ENCODE data around the gene TMEM221.

The TMEM221 gene

DNA sequence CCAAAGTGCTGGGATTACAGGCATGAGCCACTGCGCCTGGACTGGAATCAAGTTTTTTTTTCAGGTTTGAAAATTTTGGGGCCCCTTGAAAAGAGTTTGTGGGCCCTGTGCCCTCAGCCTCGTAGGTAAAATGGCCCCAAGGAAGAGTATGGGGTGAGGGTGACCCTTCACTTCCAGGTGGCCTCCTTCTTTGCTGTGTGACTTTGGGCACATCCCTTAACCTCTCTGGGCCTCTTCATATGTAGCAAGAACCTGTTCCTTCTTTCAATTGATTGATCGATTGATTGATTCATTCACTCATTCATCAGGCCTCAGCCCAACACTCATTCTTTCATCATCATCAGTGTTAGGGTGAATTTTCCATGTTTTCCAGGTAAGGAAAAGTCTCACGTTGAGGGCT lies 3.4 kb upstream of the TMEM221 start (continued):
- TF ChIP-seq, protein P1, sequence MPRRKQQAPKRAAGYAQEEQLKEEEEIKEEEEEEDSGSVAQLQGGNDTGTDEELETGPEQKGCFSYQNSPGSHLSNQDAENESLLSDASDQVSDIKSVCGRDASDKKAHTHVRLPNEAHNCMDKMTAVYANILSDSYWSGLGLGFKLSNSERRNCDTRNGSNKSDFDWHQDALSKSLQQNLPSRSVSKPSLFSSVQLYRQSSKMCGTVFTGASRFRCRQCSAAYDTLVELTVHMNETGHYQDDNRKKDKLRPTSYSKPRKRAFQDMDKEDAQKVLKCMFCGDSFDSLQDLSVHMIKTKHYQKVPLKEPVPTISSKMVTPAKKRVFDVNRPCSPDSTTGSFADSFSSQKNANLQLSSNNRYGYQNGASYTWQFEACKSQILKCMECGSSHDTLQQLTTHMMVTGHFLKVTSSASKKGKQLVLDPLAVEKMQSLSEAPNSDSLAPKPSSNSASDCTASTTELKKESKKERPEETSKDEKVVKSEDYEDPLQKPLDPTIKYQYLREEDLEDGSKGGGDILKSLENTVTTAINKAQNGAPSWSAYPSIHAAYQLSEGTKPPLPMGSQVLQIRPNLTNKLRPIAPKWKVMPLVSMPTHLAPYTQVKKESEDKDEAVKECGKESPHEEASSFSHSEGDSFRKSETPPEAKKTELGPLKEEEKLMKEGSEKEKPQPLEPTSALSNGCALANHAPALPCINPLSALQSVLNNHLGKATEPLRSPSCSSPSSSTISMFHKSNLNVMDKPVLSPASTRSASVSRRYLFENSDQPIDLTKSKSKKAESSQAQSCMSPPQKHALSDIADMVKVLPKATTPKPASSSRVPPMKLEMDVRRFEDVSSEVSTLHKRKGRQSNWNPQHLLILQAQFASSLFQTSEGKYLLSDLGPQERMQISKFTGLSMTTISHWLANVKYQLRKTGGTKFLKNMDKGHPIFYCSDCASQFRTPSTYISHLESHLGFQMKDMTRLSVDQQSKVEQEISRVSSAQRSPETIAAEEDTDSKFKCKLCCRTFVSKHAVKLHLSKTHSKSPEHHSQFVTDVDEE (CRISPR knock-in tag; IDR thresholded peaks at IDR 0.05): no peak
- no peak for TF ChIP-seq PPARA (CRISPR knock-in tag; IDR thresholded peaks at IDR 0.05; ENCODE audit: borderline replicate concordance)
- no peak for TF ChIP-seq SNAI2 (CRISPR knock-in tag; IDR thresholded peaks at IDR 0.05)
- TF ChIP-seq ARNTL (CRISPR knock-in tag; IDR thresholded peaks at IDR 0.05; ENCODE audit: borderline replicate concordance, low read depth): no peak

DNA sequence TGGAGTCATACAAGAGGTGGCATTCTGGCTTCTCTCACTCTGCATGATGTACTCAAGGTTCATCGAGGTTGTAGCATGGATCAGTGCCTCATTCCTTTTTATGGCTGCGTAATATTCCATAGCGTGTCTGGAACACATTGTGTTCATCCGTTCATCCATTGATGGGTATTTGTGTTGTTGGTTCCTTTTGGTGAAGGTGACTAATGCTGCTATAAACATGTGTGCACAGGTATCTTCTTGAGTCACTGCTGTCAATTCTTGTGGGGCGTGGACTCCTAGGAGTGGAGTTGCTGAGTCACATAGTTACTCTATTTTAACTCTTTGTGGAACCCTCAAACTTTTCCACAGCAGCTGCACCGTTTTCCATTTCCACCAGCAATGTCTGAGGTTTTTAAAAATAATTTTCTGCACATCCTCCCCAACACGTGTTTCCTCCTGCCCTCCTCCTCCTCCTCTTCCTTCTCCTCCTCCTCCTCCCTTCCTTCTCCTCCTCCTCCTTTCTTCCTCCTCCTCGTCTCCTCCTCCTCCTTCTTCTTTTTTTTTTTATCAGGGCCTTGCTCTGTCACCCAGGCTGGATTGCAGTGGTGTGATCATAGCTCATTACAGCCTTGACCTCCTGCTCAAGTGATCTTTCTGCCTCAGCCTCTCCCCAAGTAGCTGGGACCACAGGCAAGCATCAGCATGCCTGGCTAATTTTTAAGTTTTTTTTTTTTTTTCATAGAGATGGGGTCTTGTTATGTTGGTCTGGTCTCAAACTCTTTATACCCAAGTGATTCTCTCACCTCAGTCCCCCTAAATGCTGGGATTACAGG lies 2.0 kb upstream of the TMEM221 start:
- no peak for TF ChIP-seq GLIS3 (CRISPR knock-in tag; IDR thresholded peaks at IDR 0.05)
- no peak for ATAC-seq

GRCh38 chr19:17447704-17448130 lies 751 bp downstream of the TMEM221 start:
- peak; percentile 26 for ATAC-seq
- TF ChIP-seq PPARA (CRISPR knock-in tag; IDR thresholded peaks at IDR 0.05; ENCODE audit: borderline replicate concordance): no peak
- no peak for TF ChIP-seq ZFP3 (CRISPR knock-in tag; IDR thresholded peaks at IDR 0.05)
- TF ChIP-seq OSR1 (CRISPR knock-in tag; IDR thresholded peaks at IDR 0.05): no peak
- no peak for TF ChIP-seq ZC3H10 (CRISPR knock-in tag; IDR thresholded peaks at IDR 0.05)
- no peak for TF ChIP-seq TCF4 (CRISPR knock-in tag; IDR thresholded peaks at IDR 0.05; ENCODE audit: borderline replicate concordance)
- no peak for TF ChIP-seq CSDC2 (CRISPR knock-in tag; IDR thresholded peaks at IDR 0.05)
- no peak for TF ChIP-seq BACH2 (CRISPR knock-in tag; IDR thresholded peaks at IDR 0.05; ENCODE audit: borderline replicate concordance)
- TF ChIP-seq, protein P2, sequence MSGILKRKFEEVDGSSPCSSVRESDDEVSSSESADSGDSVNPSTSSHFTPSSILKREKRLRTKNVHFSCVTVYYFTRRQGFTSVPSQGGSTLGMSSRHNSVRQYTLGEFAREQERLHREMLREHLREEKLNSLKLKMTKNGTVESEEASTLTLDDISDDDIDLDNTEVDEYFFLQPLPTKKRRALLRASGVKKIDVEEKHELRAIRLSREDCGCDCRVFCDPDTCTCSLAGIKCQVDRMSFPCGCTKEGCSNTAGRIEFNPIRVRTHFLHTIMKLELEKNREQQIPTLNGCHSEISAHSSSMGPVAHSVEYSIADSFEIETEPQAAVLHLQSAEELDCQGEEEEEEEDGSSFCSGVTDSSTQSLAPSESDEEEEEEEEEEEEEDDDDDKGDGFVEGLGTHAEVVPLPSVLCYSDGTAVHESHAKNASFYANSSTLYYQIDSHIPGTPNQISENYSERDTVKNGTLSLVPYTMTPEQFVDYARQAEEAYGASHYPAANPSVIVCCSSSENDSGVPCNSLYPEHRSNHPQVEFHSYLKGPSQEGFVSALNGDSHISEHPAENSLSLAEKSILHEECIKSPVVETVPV (CRISPR knock-in tag; IDR thresholded peaks at IDR 0.05): no peak
- no peak for TF ChIP-seq ZNF70 (CRISPR knock-in tag; IDR thresholded peaks at IDR 0.05)
- TF ChIP-seq ARNTL (CRISPR knock-in tag; IDR thresholded peaks at IDR 0.05; ENCODE audit: borderline replicate concordance, low read depth): no peak
- TF ChIP-seq ZNF565 (CRISPR knock-in tag; conservative IDR thresholded peaks at IDR 0.05; ENCODE audit: low read depth): no peak
- TF ChIP-seq, protein P1 (CRISPR knock-in tag; IDR thresholded peaks at IDR 0.05): no peak
- no peak for TF ChIP-seq SNAI2 (CRISPR knock-in tag; IDR thresholded peaks at IDR 0.05)
- no peak for TF ChIP-seq ESRRG (CRISPR knock-in tag; IDR thresholded peaks at IDR 0.05)
- no peak for TF ChIP-seq TOX (CRISPR knock-in tag; IDR thresholded peaks at IDR 0.05; ENCODE audit: borderline replicate concordance)
- TF ChIP-seq, protein P3, sequence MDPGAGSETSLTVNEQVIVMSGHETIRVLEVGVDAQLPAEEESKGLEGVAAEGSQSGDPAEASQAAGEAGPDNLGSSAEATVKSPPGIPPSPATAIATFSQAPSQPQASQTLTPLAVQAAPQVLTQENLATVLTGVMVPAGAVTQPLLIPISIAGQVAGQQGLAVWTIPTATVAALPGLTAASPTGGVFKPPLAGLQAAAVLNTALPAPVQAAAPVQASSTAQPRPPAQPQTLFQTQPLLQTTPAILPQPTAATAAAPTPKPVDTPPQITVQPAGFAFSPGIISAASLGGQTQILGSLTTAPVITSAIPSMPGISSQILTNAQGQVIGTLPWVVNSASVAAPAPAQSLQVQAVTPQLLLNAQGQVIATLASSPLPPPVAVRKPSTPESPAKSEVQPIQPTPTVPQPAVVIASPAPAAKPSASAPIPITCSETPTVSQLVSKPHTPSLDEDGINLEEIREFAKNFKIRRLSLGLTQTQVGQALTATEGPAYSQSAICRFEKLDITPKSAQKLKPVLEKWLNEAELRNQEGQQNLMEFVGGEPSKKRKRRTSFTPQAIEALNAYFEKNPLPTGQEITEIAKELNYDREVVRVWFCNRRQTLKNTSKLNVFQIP (CRISPR knock-in tag; IDR thresholded peaks at IDR 0.05; ENCODE audit: borderline replicate concordance, low read depth): no peak
- no peak for TF ChIP-seq RARB (CRISPR knock-in tag; IDR thresholded peaks at IDR 0.05)

All from SK-N-SH treated with all-trans-retinoic acid at 6 μM for 48 hours (cell line).